Muscle of leg (tissue), 11 donors: ENCODE measurements around the gene SLC27A6. TPM values are rescaled to one million over a fixed set of nuclear protein-coding genes. Genes with fewer than 3 reads are reported as not detected.
A peak's percentile ranks its signal among the peaks of the same experiment; 100 is the strongest.

Experiments
- DNase-seq: peaks from one replicate; pipeline ENCODE4 v3.0.0; 2013
- H3K27ac ChIP-seq: one replicate; pipeline ENCODE4 v1.5.1; 2013; ENCODE audit warnings: mild to moderate bottlenecking, low read length, control low read depth
- H3K27me3 ChIP-seq: one replicate; pipeline ENCODE4 v1.6.1; 2013; ENCODE audit warnings: low read length; ENCODE audit not compliant: control insufficient read depth, insufficient read depth
- H3K36me3 ChIP-seq: one replicate; pipeline ENCODE4 v1.6.1; 2013; ENCODE audit warnings: low read length; ENCODE audit not compliant: control insufficient read depth, insufficient read depth
- H3K4me1 ChIP-seq: one replicate; pipeline ENCODE4 v1.6.1; 2013; ENCODE audit warnings: low read length; ENCODE audit not compliant: control insufficient read depth, insufficient read depth
- H3K4me3 ChIP-seq: one replicate; pipeline ENCODE4 v1.5.1; 2013; ENCODE audit warnings: low read length, control low read depth
- H3K9me3 ChIP-seq: replicated peaks from 2 replicates; pipeline ENCODE4 v1.6.1; 2013; ENCODE audit warnings: low read depth, low read length; ENCODE audit not compliant: control insufficient read depth
- WGBS: methylation state at CpG from one replicate; pipeline ENCODE4 v1.1.5; 2013; ENCODE audit warnings: missing lambda C conversion rate; ENCODE audit not compliant: insufficient coverage; 5-methylcytosine and 5-hydroxymethylcytosine counted together
- polyA plus RNA-seq, 8 donors: library from polyadenylated mRNA; unstranded; fragments of 120-200 nt; gene quantifications; one replicate each; pipeline versions ENCODE4 v1.2.1 to v1.2.3, GENCODE V29; 2013; ENCODE audit warnings: inconsistent platforms in 1 of 8, low replicate concordance in 1 of 8; ENCODE audit not compliant: insufficient read length in 8 of 8, insufficient read depth in 1 of 8
- total RNA-seq: library from RNA; stranded (reverse); fragments of 120-200 nt; gene quantifications from one replicate; pipeline ENCODE4 v1.2.4, GENCODE V29; 2013

The SLC27A6 gene
- total and polyA plus RNA-seq, 9 donors: 0.64 to 1.9 (median 1.00) TPM

GRCh38 chr5:129078660-129079059, 113.4 kb downstream of the SLC27A6 start:
- H3K27ac ChIP-seq: no peak overlapping the region
- no CpG with 5 or more reads among the region's 3 CpGs for WGBS
- H3K9me3 ChIP-seq: no peaks in the 10 kb centered on the region
- no peaks in the 10 kb centered on the region for H3K36me3 ChIP-seq
- no peak for DNase-seq
- H3K4me1 ChIP-seq: no peaks in the 10 kb centered on the region
- H3K27me3 ChIP-seq: no peaks in the 10 kb centered on the region
- H3K4me3 ChIP-seq: no peak overlapping the region

GRCh38 chr5:129079496-129079895, 114.2 kb downstream of the SLC27A6 start:
- H3K9me3 ChIP-seq: no peaks in the 10 kb centered on the region
- no peaks in the 10 kb centered on the region for H3K36me3 ChIP-seq
- H3K27ac ChIP-seq: no peak overlapping the region
- no peak overlapping the region for H3K4me3 ChIP-seq
- H3K4me1 ChIP-seq: no peaks in the 10 kb centered on the region
- peak; percentile 62 for DNase-seq
- H3K27me3 ChIP-seq: no peaks in the 10 kb centered on the region

- H3K27ac ChIP-seq: no peak overlapping the region
- no peaks in the 10 kb centered on the region for H3K36me3 ChIP-seq
- DNase-seq: no peak
- H3K4me1 ChIP-seq: no peaks in the 10 kb centered on the region
- no peaks in the 10 kb centered on the region for H3K27me3 ChIP-seq
- 93% methylated on average over 6 of the region's 7 CpGs for WGBS
- no peaks in the 10 kb centered on the region for H3K9me3 ChIP-seq
- H3K4me3 ChIP-seq: no peak overlapping the region
These were observed 115.5 kb downstream of the SLC27A6 start for GRCh38 chr5:129080766-129081165.

- no peaks in the 10 kb centered on the region for H3K27me3 ChIP-seq
- H3K4me1 ChIP-seq: no peaks in the 10 kb centered on the region
- H3K4me3 ChIP-seq: no peak overlapping the region
- WGBS: 89% methylated on average over 5 of the region's 6 CpGs
- no peaks in the 10 kb centered on the region for H3K36me3 ChIP-seq
- H3K9me3 ChIP-seq: no peaks in the 10 kb centered on the region
- H3K27ac ChIP-seq: no peak overlapping the region
- no peak for DNase-seq
These were observed 117.2 kb downstream of the SLC27A6 start for GRCh38 chr5:129082225-129083136.

Other genes with a start within 250 kb of the SLC27A6 start
- gene ISOC1, start 129.3 kb downstream of the SLC27A6 start, total RNA-seq: 18.1 TPM
- gene ISOC1, start 129.3 kb downstream of the SLC27A6 start, polyA plus RNA-seq: 10 to 100 TPM; 24.4 to 35.3 (median 27.2) TPM